A549 (cell line): ENCODE data around the gene CLDN5. TPM values are rescaled to one million over a fixed set of nuclear protein-coding genes. Genes with fewer than 3 reads are reported as not detected.

ENCODE experiments used
- ATAC-seq, 2 experiments: fragments of 200-7000 bp in 1 of 2; fragments of >200 bp in 1 of 2; cut with Nextera tagmentation in 1 of 2; cut with Tn5 transposase in 1 of 2; 3 replicates each; pipeline versions ENCODE4 v1.8.0 to v1.9.1; 2018 to 2020; ENCODE audit warnings: mild to moderate bottlenecking in 1 of 2, moderate library complexity in 1 of 2
- CTCF ChIA-PET: fragments of 300-600 bp; sonication (Branson Sonifier 250); formaldehyde crosslinking; extraction: SDS; loops from one replicate; lab custom pipeline; 2021; ENCODE audit warnings: antibody characterized with exemption, inconsistent platforms; lab: Yijun Ruan, JAX
- POLR2A ChIA-PET: fragments of 350-600 bp; formaldehyde crosslinking; extraction: SDS; loops from one replicate; lab custom pipeline; 2021; ENCODE audit warnings: antibody characterized with exemption, inconsistent platforms; lab: Yijun Ruan, JAX
- DNase-seq, 2 experiments: peaks; one replicate each; pipeline versions ENCODE4 v3.0.0 to v3.0.0-alpha.2; 2011 to 2016; ENCODE audit warnings: low read depth in 1 of 2, low spot score in 1 of 2
- FAIRE-seq: peaks from 2 replicates; lab custom pipeline; 2011; peaks lifted over from hg19 to GRCh38; lab: Jason Lieb, UNC
- H3K27ac ChIP-seq, 2 experiments: fragments of >200 bp; sonication (Bioruptor Twin); formaldehyde crosslinking; 3 replicates each; pipeline ENCODE4 v1.5.1; 2016 to 2017
- H3K4me1 ChIP-seq: fragments of >200 bp; sonication (Bioruptor Twin); formaldehyde crosslinking; 3 replicates; pipeline ENCODE4 v1.6.1; 2016
- H3K4me2 ChIP-seq: fragments of >200 bp; sonication (Bioruptor Twin); formaldehyde crosslinking; 3 replicates; pipeline ENCODE4 v1.6.1; 2016
- H3K4me3 ChIP-seq: fragments of >200 bp; sonication (Bioruptor Twin); formaldehyde crosslinking; 3 replicates; pipeline ENCODE4 v1.5.1; 2016
- H3K9me3 ChIP-seq: fragments of >200 bp; sonication (Bioruptor Twin); formaldehyde crosslinking; 3 replicates; pipeline ENCODE4 v1.6.1; 2016
- BCL3 ChIP-seq: fragments of >200 bp; sonication (Bioruptor Twin); formaldehyde crosslinking; IDR thresholded peaks from 3 replicates; pipeline ENCODE4 v1.6.1; 2016
- BHLHE40 ChIP-seq: IDR thresholded peaks from 2 replicates; pipeline ENCODE4 v1.6.1; 2012; ENCODE audit warnings: low read depth, low read length, inconsistent platforms
- CBX2 ChIP-seq: fragments of 200-600 bp; sonication (generic); IDR thresholded peaks from 2 replicates; pipeline ENCODE4 v1.6.1; 2016; ENCODE audit warnings: low read depth, mild to moderate bottlenecking, borderline replicate concordance
- CHD4 ChIP-seq: fragments of 200-600 bp; sonication (generic); IDR thresholded peaks from 2 replicates; pipeline ENCODE4 v1.6.1; 2016; ENCODE audit warnings: antibody characterized with exemption, mild to moderate bottlenecking, borderline replicate concordance
- EHF ChIP-seq: fragments of 250-450 bp; sonication (Bioruptor Pico); IDR thresholded peaks from 2 replicates; pipeline ENCODE4 v1.5.0; 2020; ENCODE audit warnings: mild to moderate bottlenecking
- EP300 ChIP-seq, 2 experiments: fragments of >200 bp; sonication (Bioruptor Twin); formaldehyde crosslinking; IDR thresholded peaks; 2 replicates in 1 of 2; 3 replicates in 1 of 2; pipeline ENCODE4 v1.6.1; 2016 to 2017
- FOSL2 ChIP-seq, 2 experiments: fragments of 450-650 bp in 1 of 2; fragments of >200 bp in 1 of 2; sonication (Bioruptor Twin) in 1 of 2; formaldehyde crosslinking; IDR thresholded peaks; 2 replicates each; pipeline versions ENCODE4 v1.5.0 to v1.6.1; 2016 to 2020; ENCODE audit warnings: mild to moderate bottlenecking in 1 of 2, moderate library complexity in 1 of 2
- FOXS1 ChIP-seq: fragments of 250-450 bp; sonication (Bioruptor Pico); IDR thresholded peaks from 2 replicates; pipeline ENCODE4 v1.5.0; 2020; ENCODE audit warnings: mild to moderate bottlenecking, moderate library complexity
- HDAC2 ChIP-seq: fragments of 200-600 bp; sonication (generic); IDR thresholded peaks from 2 replicates; pipeline ENCODE4 v1.6.1; 2016
- HOXB5 ChIP-seq: fragments of 250-450 bp; sonication (Bioruptor Pico); IDR thresholded peaks from 2 replicates; pipeline ENCODE4 v1.5.0; 2020; ENCODE audit warnings: mild to moderate bottlenecking, moderate library complexity
- JUN ChIP-seq, 2 experiments: fragments of >200 bp; sonication (Bioruptor Twin); formaldehyde crosslinking; IDR thresholded peaks; 2 replicates in 1 of 2; 3 replicates in 1 of 2; pipeline ENCODE4 v1.6.1; 2016 to 2017
- KDM5A ChIP-seq: fragments of 200-600 bp; sonication (generic); IDR thresholded peaks from 2 replicates; pipeline ENCODE4 v1.6.1; 2016; ENCODE audit warnings: antibody characterized with exemption, mild to moderate bottlenecking
- MAFK ChIP-seq: fragments of 450-650 bp; IDR thresholded peaks from 2 replicates; pipeline ENCODE4 v1.6.1; 2014; ENCODE audit not compliant: partially characterized antibody
- MAZ ChIP-seq: fragments of 150-350 bp; IDR thresholded peaks from 2 replicates; pipeline ENCODE4 v1.6.1; 2014; ENCODE audit warnings: antibody characterized with exemption, low read depth, low read length, borderline replicate concordance
- MYC ChIP-seq: IDR thresholded peaks from 2 replicates; pipeline ENCODE4 v1.6.1; 2012; ENCODE audit warnings: mild to moderate bottlenecking, inconsistent platforms, low read length, improper control_type of control experiment, borderline replicate concordance
- NFE2L2 ChIP-seq: fragments of 150-350 bp; conservative IDR thresholded peaks from 2 replicates; pipeline ENCODE4 v1.6.1; 2014; ENCODE audit warnings: low read length
- NPAS2 ChIP-seq: fragments of 250-450 bp; sonication (Bioruptor Pico); IDR thresholded peaks from 2 replicates; pipeline ENCODE4 v1.8.0; 2022; ENCODE audit warnings: mild to moderate bottlenecking, moderate library complexity, borderline replicate concordance
- PBX3 ChIP-seq: IDR thresholded peaks from 2 replicates; pipeline ENCODE4 v1.6.1; 2012
- PHF8 ChIP-seq: fragments of 200-600 bp; sonication (generic); IDR thresholded peaks from 2 replicates; pipeline ENCODE4 v1.6.1; 2016; ENCODE audit warnings: low read depth, mild to moderate bottlenecking, antibody characterized with exemption, moderate library complexity, borderline replicate concordance
- POLR2AphosphoS2 ChIP-seq: conservative IDR thresholded peaks from 2 replicates; pipeline ENCODE4 v1.6.1; 2012; ENCODE audit warnings: low read length, improper control_type of control experiment, inconsistent platforms
- RAD21 ChIP-seq, 2 experiments: fragments of >200 bp in 1 of 2; sonication (Bioruptor Twin) in 1 of 2; formaldehyde crosslinking in 1 of 2; IDR thresholded peaks in 1 of 2; conservative IDR thresholded peaks in 1 of 2; 2 replicates in 1 of 2; 3 replicates in 1 of 2; pipeline ENCODE4 v1.6.1; 2012 to 2018; ENCODE audit warnings: inconsistent platforms in 1 of 2
- RARB ChIP-seq: fragments of 250-450 bp; sonication (Bioruptor Pico); IDR thresholded peaks from 2 replicates; pipeline ENCODE4 v1.8.0; 2021; ENCODE audit warnings: mild to moderate bottlenecking, moderate library complexity
- RFX5 ChIP-seq: fragments of 450-650 bp; IDR thresholded peaks from 2 replicates; pipeline ENCODE4 v1.7.1; 2014; ENCODE audit warnings: antibody characterized with exemption, mild to moderate bottlenecking, moderate library complexity
- RNF2 ChIP-seq: fragments of 200-600 bp; sonication (generic); IDR thresholded peaks from 2 replicates; pipeline ENCODE4 v1.6.1; 2016; ENCODE audit warnings: low read depth, mild to moderate bottlenecking, antibody characterized with exemption, moderate library complexity, borderline replicate concordance
- TFCP2L1 ChIP-seq: fragments of 250-450 bp; sonication (Bioruptor Pico); IDR thresholded peaks from 2 replicates; pipeline ENCODE4 v1.5.0; 2021; ENCODE audit warnings: mild to moderate bottlenecking
- TP53 ChIP-seq: fragments of 250-450 bp; sonication (Bioruptor Pico); IDR thresholded peaks from 2 replicates; pipeline ENCODE4 v1.5.0; 2021; ENCODE audit warnings: mild to moderate bottlenecking, moderate library complexity
- ZFP36 ChIP-seq: fragments of 450-650 bp; IDR thresholded peaks from 2 replicates; pipeline ENCODE4 v1.6.1; 2014; ENCODE audit warnings: borderline replicate concordance; ENCODE audit not compliant: partially characterized antibody
- ZNF302 ChIP-seq: fragments of 250-450 bp; sonication (Bioruptor Pico); IDR thresholded peaks from 2 replicates; pipeline ENCODE4 v1.9.0; 2021; ENCODE audit warnings: inconsistent platforms, mild to moderate bottlenecking, moderate library complexity
- ZSCAN20 ChIP-seq: fragments of 250-450 bp; sonication (Bioruptor Pico); IDR thresholded peaks from 2 replicates; pipeline ENCODE4 v1.8.0; 2022; ENCODE audit warnings: mild to moderate bottlenecking, moderate library complexity
- WGBS: methylation state at CpG from one replicate; pipeline ENCODE4 v1.1.6; 2017; ENCODE audit errors: missing lambda C conversion rate; 5-methylcytosine and 5-hydroxymethylcytosine counted together
- polyA plus RNA-seq, 4 experiments: library from polyadenylated mRNA; depleted of rRNA in 3 of 4; stranded (reverse); fragments of >200 nt; fragmentation: RNase III in 1 of 4; extraction: RNeasy Plus Mini Kit Qiagen cat#74134 plus additional on column Dnase treatment in 1 of 4; gene quantifications; 2 replicates in 3 of 4; 3 replicates in 1 of 4; pipeline ENCODE4 v1.2.3, GENCODE V29; 2011 to 2017
- TF ChIP-seq, protein P1 (sequence below): fragments of 150-350 bp; IDR thresholded peaks from 2 replicates; pipeline ENCODE4 v1.6.1; 2014; ENCODE audit warnings: low read depth, mild to moderate bottlenecking, low read length

CLDN5 gene
- polyA plus RNA-seq, 2 of the 4 experiments (the other 2 are of a cell fraction), result not detected

DNA sequence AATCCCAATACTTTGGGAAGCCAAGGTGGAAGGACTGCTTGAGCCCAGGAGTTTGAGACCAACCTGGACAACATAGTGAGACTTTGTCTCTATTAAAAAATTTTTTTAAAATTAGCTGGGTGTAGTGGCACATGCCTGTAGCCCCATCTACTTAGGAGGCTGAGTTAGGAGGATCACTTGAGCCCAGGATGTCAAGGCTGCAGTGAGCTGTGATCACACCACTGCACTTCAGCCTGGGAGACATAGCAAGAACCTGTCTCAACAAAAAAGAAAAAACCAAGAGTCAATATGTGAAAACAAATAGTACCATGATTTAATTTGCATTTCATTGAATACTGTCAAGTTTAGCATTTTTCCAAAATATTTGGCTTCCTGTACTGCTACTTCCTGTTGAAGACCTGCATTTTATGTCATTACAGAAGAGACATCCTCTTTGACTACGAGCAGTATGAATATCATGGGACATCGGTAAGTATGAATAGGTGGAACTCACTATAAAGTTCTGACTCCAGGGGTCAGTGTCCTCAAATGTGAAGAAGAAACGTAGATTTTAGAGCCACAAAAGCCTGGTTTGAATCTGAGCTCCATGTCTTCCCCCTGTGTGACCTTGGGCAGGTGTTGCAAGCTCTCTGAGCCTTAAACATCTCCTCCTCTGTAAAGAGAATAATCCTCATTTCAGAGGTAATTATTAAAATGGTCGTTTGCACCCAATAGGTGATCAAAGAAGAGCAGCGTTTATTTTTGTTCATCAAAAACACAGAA lies 28.5 kb downstream of the CLDN5 start:
- H3K4me2 ChIP-seq, result no peak overlapping the region
- ChIA-PET POLR2A (no interaction called here), CTCF (interaction anchor here (0.8 to 1.5 kb wide), 6 partner anchors 20 to 143 kb away, joined by 3 to 12 read pairs (median 4); no protein-coding TSS in a partner anchor)
- ATAC-seq, result no peak
- peak in 1 of 2 experiments; percentile 18 for DNase-seq
- 77% methylated on average over 5 of the region's 5 CpGs for WGBS
- no peak for FAIRE-seq
- no peak overlapping the region for H3K4me3 ChIP-seq
- TF ChIP-seq ZSCAN20 (CRISPR knock-in tag), result no peak
- TF ChIP-seq MYC, result no peak
- no peak for TF ChIP-seq TFCP2L1 (CRISPR knock-in tag)
- no peak for TF ChIP-seq BHLHE40
- no peak for TF ChIP-seq EHF (CRISPR knock-in tag)
- TF ChIP-seq JUN (IDR thresholded peaks at IDR 0.05), result no peak
- TF ChIP-seq CHD4, result no peak
- no peak for TF ChIP-seq FOSL2 (IDR thresholded peaks at IDR 0.05)
- TF ChIP-seq FOSL2 (CRISPR knock-in tag; IDR thresholded peaks at IDR 0.05), result no peak
- no peak for TF ChIP-seq RARB (CRISPR knock-in tag)
- no peak overlapping the region for H3K27ac ChIP-seq
- H3K9me3 ChIP-seq, result no peaks in the 10 kb centered on the region
- no peaks in the 10 kb centered on the region for H3K4me1 ChIP-seq

DNA sequence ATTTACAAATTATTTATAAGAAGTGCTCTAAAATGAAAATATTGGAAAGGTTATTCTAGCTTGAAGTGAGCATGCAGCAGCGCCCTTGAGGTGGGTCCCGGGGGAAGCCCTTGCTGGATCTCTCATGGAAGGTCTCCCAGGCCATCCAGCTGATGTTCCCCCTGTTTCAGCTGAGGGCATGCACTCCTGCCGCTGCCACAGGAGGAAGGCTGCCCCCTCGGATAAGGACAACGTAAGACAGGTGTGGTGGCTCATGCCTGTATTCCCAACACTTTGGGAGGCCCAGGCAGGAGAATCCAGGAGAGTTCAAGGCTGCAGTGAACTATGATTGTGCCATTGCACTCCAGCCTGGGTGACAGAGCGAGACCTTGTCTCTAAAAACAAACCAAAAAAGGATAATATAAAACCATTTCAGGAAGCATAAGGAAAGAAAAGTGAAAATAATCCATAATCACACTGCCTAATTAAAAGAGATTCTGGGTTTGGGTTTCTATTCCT lies 29.5 kb downstream of the CLDN5 start:
- Histone ChIP-seq H3K27ac (no peak overlapping the region), H3K4me2 (no peak overlapping the region), H3K9me3 (no peaks in the 10 kb centered on the region), H3K4me1 (no peaks in the 10 kb centered on the region), H3K4me3 (no peak overlapping the region)
- ChIA-PET CTCF (interaction anchor here (1.7 to 2.8 kb wide), 2 partner anchors 57 to 135 kb away, joined by 3 to 11 read pairs; no protein-coding TSS in a partner anchor), POLR2A (no interaction called here)
- FAIRE-seq (no peak), ATAC-seq (no peak), DNase-seq (no peak)
- TF ChIP-seq POLR2AphosphoS2 (no peak), HOXB5 (CRISPR knock-in tag) (no peak), KDM5A (no peak), EP300 (IDR thresholded peaks at IDR 0.05) (no peak), MAZ (no peak), EHF (CRISPR knock-in tag) (no peak), CBX2 (no peak), NFE2L2 (no peak), BHLHE40 (no peak), ZNF302 (CRISPR knock-in tag) (no peak), MAFK (no peak), HDAC2 (no peak)
- 86% methylated on average over 6 of the region's 6 CpGs for WGBS

DNA sequence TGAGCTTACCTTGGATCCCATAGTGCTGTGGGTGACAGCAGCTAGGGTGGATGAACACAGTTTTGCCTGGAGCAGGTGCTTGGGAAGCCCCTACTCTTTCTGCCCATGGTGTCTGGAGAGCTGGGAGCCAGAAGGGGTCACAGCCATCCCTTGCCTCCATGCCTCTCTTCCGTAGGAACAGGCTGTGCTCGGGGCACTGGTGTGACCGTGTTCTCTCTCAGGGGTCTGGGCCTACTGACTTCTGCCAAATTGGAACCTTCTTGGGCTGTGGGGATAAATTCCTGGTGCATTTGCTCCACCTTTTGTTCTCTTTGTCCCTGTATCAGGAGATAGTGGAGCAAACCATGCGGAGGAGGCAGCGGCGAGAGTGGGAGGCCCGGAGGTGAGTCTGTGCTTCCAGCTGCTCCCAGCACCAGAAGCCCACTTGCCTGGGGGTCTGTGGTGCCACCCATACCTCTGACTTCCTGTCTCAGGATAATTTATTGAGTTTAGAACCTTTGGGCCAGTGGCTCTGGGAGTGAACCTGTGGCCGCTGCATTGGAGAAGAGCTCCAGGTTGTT lies 30.1 kb downstream of the CLDN5 start:
- CTCF ChIA-PET, result interaction anchor here (1.7 to 2.8 kb wide), 2 partner anchors 58 to 136 kb away, joined by 3 to 11 read pairs; no protein-coding TSS in a partner anchor
- POLR2A ChIA-PET, result no interaction called here
- DNase-seq, result no peak
- Histone ChIP-seq H3K27ac (no peak overlapping the region), H3K4me1 (0 out of 3 replicates have a peak, but pooled peaks cover under 1% of the 10 kb centered on the region), H3K9me3 (no peaks in the 10 kb centered on the region), H3K4me2 (no peak overlapping the region)
- no peak for ATAC-seq
- FAIRE-seq, result no peak
- 90% methylated on average over 7 of the region's 8 CpGs for WGBS
- no peak for TF ChIP-seq ZFP36
- no peak for TF ChIP-seq EP300 (IDR thresholded peaks at IDR 0.05)
- TF ChIP-seq FOXS1, result no peak
- TF ChIP-seq CBX2, result no peak
- TF ChIP-seq BCL3, result no peak
- TF ChIP-seq PHF8, result no peak
- TF ChIP-seq KDM5A, result no peak
- no peak for TF ChIP-seq MAZ
- TF ChIP-seq NPAS2 (CRISPR knock-in tag), result no peak
- TF ChIP-seq TP53 (CRISPR knock-in tag), result no peak
- no peak for TF ChIP-seq RNF2
- no peak for TF ChIP-seq PBX3
- TF ChIP-seq POLR2AphosphoS2, result no peak
- TF ChIP-seq RAD21 (conservative IDR thresholded peaks at IDR 0.05 in 1 of 2, IDR thresholded peaks at IDR 0.05 in 1 of 2), result no peak
- TF ChIP-seq, protein P1, sequence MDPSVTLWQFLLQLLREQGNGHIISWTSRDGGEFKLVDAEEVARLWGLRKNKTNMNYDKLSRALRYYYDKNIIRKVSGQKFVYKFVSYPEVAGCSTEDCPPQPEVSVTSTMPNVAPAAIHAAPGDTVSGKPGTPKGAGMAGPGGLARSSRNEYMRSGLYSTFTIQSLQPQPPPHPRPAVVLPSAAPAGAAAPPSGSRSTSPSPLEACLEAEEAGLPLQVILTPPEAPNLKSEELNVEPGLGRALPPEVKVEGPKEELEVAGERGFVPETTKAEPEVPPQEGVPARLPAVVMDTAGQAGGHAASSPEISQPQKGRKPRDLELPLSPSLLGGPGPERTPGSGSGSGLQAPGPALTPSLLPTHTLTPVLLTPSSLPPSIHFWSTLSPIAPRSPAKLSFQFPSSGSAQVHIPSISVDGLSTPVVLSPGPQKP, result no peak
- TF ChIP-seq CHD4, result no peak
- no peak for TF ChIP-seq RFX5
- TF ChIP-seq, all 56 proteins: peak for 0
- H3K4me3 ChIP-seq, result no peak overlapping the region
